M059J (cell line): ENCODE measurements around the gene UBE3B. TPM values are rescaled to one million over a fixed set of nuclear protein-coding genes. Genes with fewer than 3 reads are reported as not detected.

Experiments used
- DNase-seq: peaks from one replicate; pipeline ENCODE4 v3.0.0-alpha.2; 2012; ENCODE audit warnings: low read depth
- total RNA-seq: library from RNA; depleted of rRNA; stranded (reverse); fragments of >200 nt; shearing (Covaris generic); gene quantifications from 2 replicates; pipeline ENCODE4 v1.2.3, GENCODE V29; 2014

Gene UBE3B
- total RNA-seq, 1 experiment from 2014 or later: 28.5 TPM

GRCh38 chr12:109494348-109494881, 17.0 kb downstream of the UBE3B start:
- DNase-seq: no peak

GRCh38 chr12:109495012-109495411, 17.6 kb downstream of the UBE3B start:
- DNase-seq: no peak

- no peak for DNase-seq
Observed at GRCh38 chr12:109496306-109496705, 18.9 kb downstream of the UBE3B start.

GRCh38 chr12:109497675-109498074, 20.2 kb downstream of the UBE3B start:
- peak; percentile 7 for DNase-seq

- no peak for DNase-seq
Observed at GRCh38 chr12:109500406-109501185, 23.2 kb downstream of the UBE3B start.

GRCh38 chr12:109501299-109501698, 23.9 kb downstream of the UBE3B start:
- DNase-seq: no peak

GRCh38 chr12:109502332-109502731, 24.9 kb downstream of the UBE3B start:
- DNase-seq: no peak

- no peak for DNase-seq
Observed at GRCh38 chr12:109503611-109504010, 26.2 kb downstream of the UBE3B start.

GRCh38 chr12:109504068-109504467, 26.6 kb downstream of the UBE3B start:
- DNase-seq: peak; percentile 3

- no peak for DNase-seq
Observed at GRCh38 chr12:109510196-109510595, 32.8 kb downstream of the UBE3B start.

GRCh38 chr12:109512608-109513007, 35.2 kb downstream of the UBE3B start:
- no peak for DNase-seq

GRCh38 chr12:109513051-109513450, 35.6 kb downstream of the UBE3B start:
- no peak for DNase-seq

GRCh38 chr12:109513977-109514376, 36.5 kb downstream of the UBE3B start:
- no peak for DNase-seq

- no peak for DNase-seq
Observed at GRCh38 chr12:109517619-109518018, 40.2 kb downstream of the UBE3B start.

GRCh38 chr12:109518820-109519665, 41.6 kb downstream of the UBE3B start:
- DNase-seq: peak; percentile 69

- DNase-seq: no peak
Observed at GRCh38 chr12:109519787-109520186, 42.4 kb downstream of the UBE3B start.

- no peak for DNase-seq
Observed at GRCh38 chr12:109521831-109522230, 44.4 kb downstream of the UBE3B start.

GRCh38 chr12:109523071-109523470, 45.6 kb downstream of the UBE3B start:
- DNase-seq: no peak

GRCh38 chr12:109523504-109523903, 46.1 kb downstream of the UBE3B start:
- DNase-seq: no peak

GRCh38 chr12:109524466-109525278, 47.2 kb downstream of the UBE3B start:
- DNase-seq: no peak

- no peak for DNase-seq
Observed at GRCh38 chr12:109525279-109525585, 47.8 kb downstream of the UBE3B start.
